B cell (primary cell): ENCODE data around the gene FAM216B.

Experiments
- CTCF ChIP-seq: fragments of 200-600 bp; IDR thresholded peaks from one replicate; pipeline ENCODE4 v1.8.0; 2022; ENCODE audit warnings: antibody characterized with exemption, mild to moderate bottlenecking
- EZH2 ChIP-seq: IDR thresholded peaks from 2 replicates; pipeline ENCODE4 v1.6.1; 2012; ENCODE audit warnings: borderline replicate concordance, low read depth, mild to moderate bottlenecking, moderate library complexity, low read length; ENCODE audit not compliant: insufficient read depth, poor library complexity, severe bottlenecking

DNA sequence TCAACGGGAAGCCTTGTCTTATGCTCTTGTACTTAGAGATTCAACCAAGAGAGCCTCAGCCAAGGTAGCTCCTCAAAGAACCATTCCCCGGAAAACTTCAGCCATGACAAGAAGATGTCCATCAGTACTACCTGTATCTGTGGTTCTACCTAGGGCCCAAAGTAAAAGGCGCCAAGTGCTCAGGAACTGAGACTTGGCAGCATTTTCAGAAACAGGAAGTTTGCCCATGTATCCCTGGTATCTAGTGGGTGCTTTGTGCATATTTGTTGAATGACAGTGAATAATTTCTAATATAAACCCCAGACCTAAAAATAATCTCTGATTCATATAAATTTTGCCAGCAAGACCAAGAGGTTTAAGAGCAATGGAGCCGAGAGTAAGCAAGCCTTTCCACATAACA lies 7.2 kb downstream of the FAM216B start:
- TF ChIP-seq CTCF: no peak
- no peak for TF ChIP-seq EZH2
